ENCODE measurements around the gene IGLL1.
"Not testable (repeated sequence)": the region's sequence is repeated elsewhere in the genome, so short reads cannot be mapped to it uniquely, and the experiment has no call there.

Gene IGLL1

GRCh38 chr22:23543506-23544000 is 36.5 kb downstream of the IGLL1 start:
- in situ Hi-C loops (cut with MboI; ENCODE audit: low sequenced_read_pairs) = loop anchor here (10.0 kb wide), 1 partner anchor 301 kb away; no protein-coding TSS in a partner anchor

- in situ Hi-C loops (cut with MboI; ENCODE audit: low sequenced_read_pairs) = loop anchor here (10.0 kb wide), 1 partner anchor 302 kb away; no protein-coding TSS in a partner anchor
Measured at GRCh38 chr22:23542933-23543332, 37.2 kb downstream of the IGLL1 start.

- in situ Hi-C loops (cut with MboI; ENCODE audit: low sequenced_read_pairs) = loop anchor here (10.0 kb wide), 1 partner anchor 302 kb away; no protein-coding TSS in a partner anchor
Measured at GRCh38 chr22:23542391-23542790, 37.7 kb downstream of the IGLL1 start.

- in situ Hi-C loops (cut with MboI; ENCODE audit: low sequenced_read_pairs) = loop anchor here (10.0 kb wide), 1 partner anchor 303 kb away; no protein-coding TSS in a partner anchor
Measured at GRCh38 chr22:23541849-23542281, 38.2 kb downstream of the IGLL1 start.

GRCh38 chr22:23540837-23541236 is 39.3 kb downstream of the IGLL1 start:
- in situ Hi-C loops (cut with MboI; ENCODE audit: low sequenced_read_pairs) = loop anchor here (10.0 kb wide), 1 partner anchor 304 kb away; no protein-coding TSS in a partner anchor

GRCh38 chr22:23539839-23540198 is 40.3 kb downstream of the IGLL1 start:
- in situ Hi-C loops (cut with MboI; ENCODE audit: low sequenced_read_pairs) = loop anchor here (10.0 kb wide), 1 partner anchor 305 kb away; no protein-coding TSS in a partner anchor

- in situ Hi-C loops (cut with MboI; ENCODE audit: low sequenced_read_pairs) = no loop called here
Measured at GRCh38 chr22:23539135-23539838, 40.8 kb downstream of the IGLL1 start.

GRCh38 chr22:23538696-23539030 is 41.4 kb downstream of the IGLL1 start:
- in situ Hi-C loops (cut with MboI; ENCODE audit: low sequenced_read_pairs) = not testable (repeated sequence)

GRCh38 chr22:23537830-23538695 is 42.0 kb downstream of the IGLL1 start:
- in situ Hi-C loops (cut with MboI; ENCODE audit: low sequenced_read_pairs) = not testable (repeated sequence)

GRCh38 chr22:23537416-23537815 is 42.7 kb downstream of the IGLL1 start:
- in situ Hi-C loops (cut with MboI; ENCODE audit: low sequenced_read_pairs) = no loop called here

GRCh38 chr22:23536821-23537345 is 43.2 kb downstream of the IGLL1 start:
- in situ Hi-C loops (cut with MboI; ENCODE audit: low sequenced_read_pairs) = no loop called here

GRCh38 chr22:23535790-23536661 is 44.1 kb downstream of the IGLL1 start:
- in situ Hi-C loops (cut with MboI; ENCODE audit: low sequenced_read_pairs) = not testable (repeated sequence)

GRCh38 chr22:23534851-23535717 is 45.0 kb downstream of the IGLL1 start:
- in situ Hi-C loops (cut with MboI; ENCODE audit: low sequenced_read_pairs) = no loop called here

- in situ Hi-C loops (cut with MboI; ENCODE audit: low sequenced_read_pairs) = no loop called here
Measured at GRCh38 chr22:23534201-23534850, 45.8 kb downstream of the IGLL1 start.

GRCh38 chr22:23533771-23534191 is 46.3 kb downstream of the IGLL1 start:
- in situ Hi-C loops (cut with MboI; ENCODE audit: low sequenced_read_pairs) = no loop called here

- in situ Hi-C loops (cut with MboI; ENCODE audit: low sequenced_read_pairs) = no loop called here
Measured at GRCh38 chr22:23533328-23533762, 46.7 kb downstream of the IGLL1 start.

- in situ Hi-C loops (cut with MboI; ENCODE audit: low sequenced_read_pairs) = no loop called here
Measured at GRCh38 chr22:23532731-23533130, 47.4 kb downstream of the IGLL1 start.

GRCh38 chr22:23531966-23532705 is 48.0 kb downstream of the IGLL1 start:
- in situ Hi-C loops (cut with MboI; ENCODE audit: low sequenced_read_pairs) = no loop called here

Data from HL-60/S4 (cell line).